Measurements from ENCODE around the gene GLB1L3.

DNA sequence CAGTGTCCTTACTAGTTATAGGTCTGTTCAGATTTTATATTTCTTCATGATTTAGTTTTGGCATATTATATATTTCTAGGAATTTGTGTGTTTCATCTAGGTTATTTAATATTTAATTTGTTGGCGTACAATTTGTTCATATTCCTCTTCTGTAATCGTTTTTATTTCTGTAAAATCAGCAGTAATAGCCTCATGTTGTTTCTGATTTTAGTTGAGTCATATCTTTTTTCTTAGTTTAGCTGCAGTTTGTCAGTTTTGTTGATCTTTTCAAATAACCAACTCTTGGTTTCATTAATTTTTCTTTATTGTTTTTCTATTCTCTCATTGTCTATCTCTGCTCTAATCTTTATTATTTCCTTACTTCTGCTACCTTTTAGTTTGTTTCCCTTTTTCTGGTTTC is 75.9 kb downstream of the GLB1L3 start:
- TF ChIP-seq, protein P1, sequence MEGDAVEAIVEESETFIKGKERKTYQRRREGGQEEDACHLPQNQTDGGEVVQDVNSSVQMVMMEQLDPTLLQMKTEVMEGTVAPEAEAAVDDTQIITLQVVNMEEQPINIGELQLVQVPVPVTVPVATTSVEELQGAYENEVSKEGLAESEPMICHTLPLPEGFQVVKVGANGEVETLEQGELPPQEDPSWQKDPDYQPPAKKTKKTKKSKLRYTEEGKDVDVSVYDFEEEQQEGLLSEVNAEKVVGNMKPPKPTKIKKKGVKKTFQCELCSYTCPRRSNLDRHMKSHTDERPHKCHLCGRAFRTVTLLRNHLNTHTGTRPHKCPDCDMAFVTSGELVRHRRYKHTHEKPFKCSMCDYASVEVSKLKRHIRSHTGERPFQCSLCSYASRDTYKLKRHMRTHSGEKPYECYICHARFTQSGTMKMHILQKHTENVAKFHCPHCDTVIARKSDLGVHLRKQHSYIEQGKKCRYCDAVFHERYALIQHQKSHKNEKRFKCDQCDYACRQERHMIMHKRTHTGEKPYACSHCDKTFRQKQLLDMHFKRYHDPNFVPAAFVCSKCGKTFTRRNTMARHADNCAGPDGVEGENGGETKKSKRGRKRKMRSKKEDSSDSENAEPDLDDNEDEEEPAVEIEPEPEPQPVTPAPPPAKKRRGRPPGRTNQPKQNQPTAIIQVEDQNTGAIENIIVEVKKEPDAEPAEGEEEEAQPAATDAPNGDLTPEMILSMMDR (IDR thresholded peaks at IDR 0.05): no peak
- no peak for TF ChIP-seq POLR2A (IDR thresholded peaks at IDR 0.05)

Data from heart left ventricle (tissue), 13 donors.